H1 (cell line): Measurements from ENCODE around the gene YPEL5. TPM values are rescaled to one million over a fixed set of nuclear protein-coding genes. Genes with fewer than 3 reads are reported as not detected.

Experiments used
- CBX8 ChIP-seq: fragments of 300-800, 300-1000 bp; sonication (generic); IDR thresholded peaks from 2 replicates; pipeline ENCODE4 v1.7.1; 2016; ENCODE audit warnings: low read depth, low read length, borderline replicate concordance
- EZH2 ChIP-seq: fragments of 200-600 bp; sonication (generic); IDR thresholded peaks from 2 replicates; pipeline ENCODE4 v1.7.1; 2012; ENCODE audit warnings: low read depth, mild to moderate bottlenecking, moderate library complexity, low read length, inconsistent platforms; ENCODE audit not compliant: severe bottlenecking
- KDM1A ChIP-seq: fragments of 200-600, 300-600 bp; sonication (generic); IDR thresholded peaks from 2 replicates; pipeline ENCODE4 v1.7.1; 2016; ENCODE audit warnings: mild to moderate bottlenecking, low read length, borderline replicate concordance
- polyA plus RNA-seq, 7 experiments: library from polyadenylated mRNA; depleted of rRNA in 3 of 7; stranded (reverse) in 5 of 7; unstranded in 2 of 7; fragments of >200 nt in 5 of 7; fragments of 200-250 nt in 2 of 7; gene quantifications; 1 replicate in 5 of 7; 2 replicates in 1 of 7; 4 replicates in 1 of 7; pipeline versions ENCODE4 v1.2.1 to v1.2.3, GENCODE V29; 2011 to 2013; ENCODE audit warnings: missing spikeins in 2 of 7, mixed read lengths in 2 of 7
- total RNA-seq: library from RNA; stranded (reverse); fragmentation: NEBNext Ultra II Directional; extraction: Animal tissue kit (Norgen Biotek cat#: 25700); gene quantifications from 2 replicates; pipeline ENCODE4 v1.2.1, GENCODE V29; 2021
- TF ChIP-seq, protein P1 (sequence below): fragments of 300-600 bp; sonication (generic); IDR thresholded peaks from 2 replicates; pipeline ENCODE4 v1.7.1; 2012; ENCODE audit warnings: low read length, moderate library complexity, mild to moderate bottlenecking, inconsistent platforms; ENCODE audit not compliant: insufficient replicate concordance

The YPEL5 gene
- total and polyA plus RNA-seq, 2 of the 8 experiments (the other 6 are each of a cell fraction or from before 2014, with no cell fraction given) = 18.5 to 28.0 TPM

DNA sequence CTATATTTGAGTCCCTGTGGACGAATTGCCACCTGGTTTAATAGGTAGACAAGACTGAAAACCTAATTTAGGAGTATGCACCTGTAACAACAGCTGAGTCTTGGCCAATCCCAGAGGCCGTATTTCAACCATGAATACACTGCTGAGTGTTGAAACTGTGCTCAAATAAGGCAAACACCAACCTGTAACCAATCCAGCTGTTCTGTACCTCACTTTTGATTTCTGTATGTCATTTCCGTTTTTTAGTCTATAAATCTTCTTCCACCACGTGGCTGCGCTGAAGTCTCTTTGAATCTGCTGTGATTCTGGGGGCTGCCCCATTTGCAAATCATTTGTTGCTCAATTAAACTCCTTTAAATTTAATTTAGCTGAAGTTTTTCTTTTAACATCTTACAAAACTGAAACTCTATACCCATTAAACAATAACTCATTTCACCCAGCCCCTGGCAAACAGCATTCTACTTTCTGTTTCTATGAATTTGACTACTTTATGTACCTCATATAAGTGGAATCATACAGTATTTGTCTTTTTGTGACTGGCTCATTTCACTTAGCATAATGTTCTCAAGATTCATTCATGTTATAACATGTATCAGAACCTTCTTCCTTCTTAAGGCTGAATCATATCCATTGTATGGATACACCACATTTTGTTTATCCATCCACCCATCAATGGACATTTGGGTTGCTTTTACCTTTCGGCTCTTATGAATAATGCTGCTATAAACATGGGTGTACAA, 7.5 kb upstream of the YPEL5 start (continued):
- TF ChIP-seq, protein P1, sequence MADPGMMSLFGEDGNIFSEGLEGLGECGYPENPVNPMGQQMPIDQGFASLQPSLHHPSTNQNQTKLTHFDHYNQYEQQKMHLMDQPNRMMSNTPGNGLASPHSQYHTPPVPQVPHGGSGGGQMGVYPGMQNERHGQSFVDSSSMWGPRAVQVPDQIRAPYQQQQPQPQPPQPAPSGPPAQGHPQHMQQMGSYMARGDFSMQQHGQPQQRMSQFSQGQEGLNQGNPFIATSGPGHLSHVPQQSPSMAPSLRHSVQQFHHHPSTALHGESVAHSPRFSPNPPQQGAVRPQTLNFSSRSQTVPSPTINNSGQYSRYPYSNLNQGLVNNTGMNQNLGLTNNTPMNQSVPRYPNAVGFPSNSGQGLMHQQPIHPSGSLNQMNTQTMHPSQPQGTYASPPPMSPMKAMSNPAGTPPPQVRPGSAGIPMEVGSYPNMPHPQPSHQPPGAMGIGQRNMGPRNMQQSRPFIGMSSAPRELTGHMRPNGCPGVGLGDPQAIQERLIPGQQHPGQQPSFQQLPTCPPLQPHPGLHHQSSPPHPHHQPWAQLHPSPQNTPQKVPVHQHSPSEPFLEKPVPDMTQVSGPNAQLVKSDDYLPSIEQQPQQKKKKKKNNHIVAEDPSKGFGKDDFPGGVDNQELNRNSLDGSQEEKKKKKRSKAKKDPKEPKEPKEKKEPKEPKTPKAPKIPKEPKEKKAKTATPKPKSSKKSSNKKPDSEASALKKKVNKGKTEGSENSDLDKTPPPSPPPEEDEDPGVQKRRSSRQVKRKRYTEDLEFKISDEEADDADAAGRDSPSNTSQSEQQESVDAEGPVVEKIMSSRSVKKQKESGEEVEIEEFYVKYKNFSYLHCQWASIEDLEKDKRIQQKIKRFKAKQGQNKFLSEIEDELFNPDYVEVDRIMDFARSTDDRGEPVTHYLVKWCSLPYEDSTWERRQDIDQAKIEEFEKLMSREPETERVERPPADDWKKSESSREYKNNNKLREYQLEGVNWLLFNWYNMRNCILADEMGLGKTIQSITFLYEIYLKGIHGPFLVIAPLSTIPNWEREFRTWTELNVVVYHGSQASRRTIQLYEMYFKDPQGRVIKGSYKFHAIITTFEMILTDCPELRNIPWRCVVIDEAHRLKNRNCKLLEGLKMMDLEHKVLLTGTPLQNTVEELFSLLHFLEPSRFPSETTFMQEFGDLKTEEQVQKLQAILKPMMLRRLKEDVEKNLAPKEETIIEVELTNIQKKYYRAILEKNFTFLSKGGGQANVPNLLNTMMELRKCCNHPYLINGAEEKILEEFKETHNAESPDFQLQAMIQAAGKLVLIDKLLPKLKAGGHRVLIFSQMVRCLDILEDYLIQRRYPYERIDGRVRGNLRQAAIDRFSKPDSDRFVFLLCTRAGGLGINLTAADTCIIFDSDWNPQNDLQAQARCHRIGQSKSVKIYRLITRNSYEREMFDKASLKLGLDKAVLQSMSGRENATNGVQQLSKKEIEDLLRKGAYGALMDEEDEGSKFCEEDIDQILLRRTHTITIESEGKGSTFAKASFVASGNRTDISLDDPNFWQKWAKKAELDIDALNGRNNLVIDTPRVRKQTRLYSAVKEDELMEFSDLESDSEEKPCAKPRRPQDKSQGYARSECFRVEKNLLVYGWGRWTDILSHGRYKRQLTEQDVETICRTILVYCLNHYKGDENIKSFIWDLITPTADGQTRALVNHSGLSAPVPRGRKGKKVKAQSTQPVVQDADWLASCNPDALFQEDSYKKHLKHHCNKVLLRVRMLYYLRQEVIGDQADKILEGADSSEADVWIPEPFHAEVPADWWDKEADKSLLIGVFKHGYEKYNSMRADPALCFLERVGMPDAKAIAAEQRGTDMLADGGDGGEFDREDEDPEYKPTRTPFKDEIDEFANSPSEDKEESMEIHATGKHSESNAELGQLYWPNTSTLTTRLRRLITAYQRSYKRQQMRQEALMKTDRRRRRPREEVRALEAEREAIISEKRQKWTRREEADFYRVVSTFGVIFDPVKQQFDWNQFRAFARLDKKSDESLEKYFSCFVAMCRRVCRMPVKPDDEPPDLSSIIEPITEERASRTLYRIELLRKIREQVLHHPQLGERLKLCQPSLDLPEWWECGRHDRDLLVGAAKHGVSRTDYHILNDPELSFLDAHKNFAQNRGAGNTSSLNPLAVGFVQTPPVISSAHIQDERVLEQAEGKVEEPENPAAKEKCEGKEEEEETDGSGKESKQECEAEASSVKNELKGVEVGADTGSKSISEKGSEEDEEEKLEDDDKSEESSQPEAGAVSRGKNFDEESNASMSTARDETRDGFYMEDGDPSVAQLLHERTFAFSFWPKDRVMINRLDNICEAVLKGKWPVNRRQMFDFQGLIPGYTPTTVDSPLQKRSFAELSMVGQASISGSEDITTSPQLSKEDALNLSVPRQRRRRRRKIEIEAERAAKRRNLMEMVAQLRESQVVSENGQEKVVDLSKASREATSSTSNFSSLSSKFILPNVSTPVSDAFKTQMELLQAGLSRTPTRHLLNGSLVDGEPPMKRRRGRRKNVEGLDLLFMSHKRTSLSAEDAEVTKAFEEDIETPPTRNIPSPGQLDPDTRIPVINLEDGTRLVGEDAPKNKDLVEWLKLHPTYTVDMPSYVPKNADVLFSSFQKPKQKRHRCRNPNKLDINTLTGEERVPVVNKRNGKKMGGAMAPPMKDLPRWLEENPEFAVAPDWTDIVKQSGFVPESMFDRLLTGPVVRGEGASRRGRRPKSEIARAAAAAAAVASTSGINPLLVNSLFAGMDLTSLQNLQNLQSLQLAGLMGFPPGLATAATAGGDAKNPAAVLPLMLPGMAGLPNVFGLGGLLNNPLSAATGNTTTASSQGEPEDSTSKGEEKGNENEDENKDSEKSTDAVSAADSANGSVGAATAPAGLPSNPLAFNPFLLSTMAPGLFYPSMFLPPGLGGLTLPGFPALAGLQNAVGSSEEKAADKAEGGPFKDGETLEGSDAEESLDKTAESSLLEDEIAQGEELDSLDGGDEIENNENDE = no peak
- TF ChIP-seq CBX8 = no peak
- no peak for TF ChIP-seq EZH2
- TF ChIP-seq KDM1A = no peak
